HepG2 (cell line): ENCODE measurements around the gene PUS1. TPM values are rescaled to one million over a fixed set of nuclear protein-coding genes. Genes with fewer than 3 reads are reported as not detected.

Source experiments
- ATAC-seq: fragments of 200-7000 bp; cut with Tn5 transposase; 3 replicates; pipeline ENCODE4 v1.9.1; 2020; ENCODE audit warnings: mild to moderate bottlenecking, moderate library complexity
- BruUV-seq: library from RNA; stranded (reverse); fragments of 400-500 nt; replicated peaks from 2 replicates; lab custom pipeline; 2021; lab: Mats Ljungman, UMichigan
- CTCF ChIA-PET: fragments of 300-600 bp; formaldehyde crosslinking; extraction: SDS; loops from one replicate; lab custom pipeline; 2021; ENCODE audit warnings: low total read pairs, inconsistent platforms, low intra/inter-chr PET ratio; lab: Yijun Ruan, JAX
- POLR2A ChIA-PET: fragments of 350-600 bp; sonication (Branson Sonifier 250); formaldehyde crosslinking; loops from one replicate; lab custom pipeline; 2020; ENCODE audit warnings: antibody characterized with exemption, inconsistent platforms; lab: Yijun Ruan, JAX
- DNase-seq: peaks from one replicate; pipeline ENCODE4 v3.0.0-alpha.2; 2015; ENCODE audit warnings: low spot score
- FAIRE-seq: peaks from 3 replicates; lab custom pipeline; 2011; peaks lifted over from hg19 to GRCh38; lab: Jason Lieb, UNC
- H2AFZ ChIP-seq: one replicate; pipeline ENCODE4 v1.6.1; 2011; ENCODE audit warnings: low read length, inconsistent platforms
- H3K27ac ChIP-seq: fragments of 300-600 bp; 3 replicates; pipeline ENCODE4 v1.8.0; 2011; ENCODE audit warnings: mixed run types, mild to moderate bottlenecking, mixed read lengths, low read length, inconsistent platforms; ENCODE audit not compliant: insufficient read depth; ENCODE audit errors: extremely low read length
- H3K27me3 ChIP-seq, 2 experiments: fragments of 200-600 bp in 1 of 2; 2 replicates in 1 of 2; 3 replicates in 1 of 2; pipeline versions ENCODE4 v1.6.0 to v1.8.0; 2011; ENCODE audit warnings: low read length in 2 of 2, mild to moderate bottlenecking in 2 of 2, moderate library complexity in 2 of 2, inconsistent platforms in 1 of 2; ENCODE audit not compliant: insufficient read depth in 2 of 2, control insufficient read depth in 1 of 2
- H3K36me3 ChIP-seq, 2 experiments: fragments of 200-600 bp in 1 of 2; replicated peaks in 1 of 2; 2 replicates in 1 of 2; 3 replicates in 1 of 2; pipeline versions ENCODE4 v1.5.1 to v1.8.0; 2011; ENCODE audit warnings: low read length in 2 of 2, inconsistent platforms in 1 of 2; ENCODE audit not compliant: insufficient read depth in 2 of 2, control insufficient read depth in 1 of 2
- H3K4me1 ChIP-seq: 2 replicates; pipeline ENCODE4 v1.5.1; 2012; ENCODE audit warnings: low read length, inconsistent platforms; ENCODE audit not compliant: insufficient read depth
- H3K4me2 ChIP-seq: 2 replicates; pipeline ENCODE4 v1.6.0; 2011; ENCODE audit warnings: low read depth, low read length, inconsistent platforms
- H3K4me3 ChIP-seq, 3 experiments: fragments of 200-600 bp in 1 of 3; sonication (generic), shearing (Covaris generic) in 1 of 3; replicated peaks in 1 of 3; 2 replicates each; pipeline ENCODE4 v1.5.1; 2011 to 2016; ENCODE audit warnings: low read length in 3 of 3, inconsistent platforms in 2 of 3, low read depth in 2 of 3, mild to moderate bottlenecking in 2 of 3, control low read depth in 1 of 3, mixed read lengths in 1 of 3; ENCODE audit not compliant: insufficient read depth in 1 of 3
- H3K79me2 ChIP-seq: one replicate; pipeline ENCODE4 v1.6.1; 2011; ENCODE audit warnings: low read length, inconsistent platforms; ENCODE audit not compliant: insufficient read depth
- H3K9ac ChIP-seq: 2 replicates; pipeline ENCODE4 v1.6.0; 2011; ENCODE audit warnings: mild to moderate bottlenecking, low read depth, low read length, inconsistent platforms; ENCODE audit not compliant: insufficient read depth
- H3K9me3 ChIP-seq: 2 replicates; pipeline ENCODE4 v1.5.1; 2012; ENCODE audit warnings: mild to moderate bottlenecking, low read length
- H4K20me1 ChIP-seq: 2 replicates; pipeline ENCODE4 v1.6.0; 2011; ENCODE audit warnings: inconsistent platforms, mild to moderate bottlenecking, low read length, moderate library complexity; ENCODE audit not compliant: insufficient read depth
- HNRNPK ChIP-seq: fragments of 200-400 bp; formaldehyde crosslinking; IDR thresholded peaks from 2 replicates; pipeline ENCODE4 v1.6.1; 2018; ENCODE audit warnings: low read length, low read depth, moderate library complexity, mild to moderate bottlenecking; ENCODE audit not compliant: poor library complexity, severe bottlenecking
- HOXA7 ChIP-seq: sonication (generic); formaldehyde crosslinking; IDR thresholded peaks from 2 replicates; pipeline ENCODE4 v1.8.1; 2022; ENCODE audit warnings: mild to moderate bottlenecking, missing genetic modification reagents, moderate library complexity
- UBTF ChIP-seq: sonication (generic); formaldehyde crosslinking; IDR thresholded peaks from 2 replicates; pipeline ENCODE4 v1.4.0; 2020; ENCODE audit warnings: mild to moderate bottlenecking, missing genetic modification reagents
- ZBED4 ChIP-seq: sonication (generic); formaldehyde crosslinking; IDR thresholded peaks from 2 replicates; pipeline ENCODE4 v1.4.0; 2020; ENCODE audit warnings: missing genetic modification reagents, borderline replicate concordance
- ZBTB37 ChIP-seq: sonication (generic); formaldehyde crosslinking; IDR thresholded peaks from 2 replicates; pipeline ENCODE4 v1.4.0; 2020; ENCODE audit warnings: mild to moderate bottlenecking, missing genetic modification reagents
- ZNF251 ChIP-seq: sonication (generic); formaldehyde crosslinking; IDR thresholded peaks from 2 replicates; pipeline ENCODE4 v1.9.0; 2021; ENCODE audit warnings: mild to moderate bottlenecking, missing genetic modification reagents
- ZNF510 ChIP-seq: sonication (generic); formaldehyde crosslinking; IDR thresholded peaks from 2 replicates; pipeline ENCODE4 v1.4.0; 2020; ENCODE audit warnings: low read depth, mild to moderate bottlenecking, missing genetic modification reagents
- WGBS: methylation state at CpG from one replicate; pipeline ENCODE4 v1.1.6; 2017; ENCODE audit warnings: low lambda C conversion rate; 5-methylcytosine and 5-hydroxymethylcytosine counted together
- in situ Hi-C: cut with HindIII; loops from 2 replicates; pipeline ENCODE4 v1.10.0; 2017; ENCODE audit warnings: low pct_unique_long_range_greater_than_20kb; ENCODE audit not compliant: extremely low pct_ligation_motif_present
- intact Hi-C: fragments of 100-400 bp; cut with micrococcal nuclease; formaldehyde crosslinking; loops from one replicate; pipeline ENCODE4 v1.10.0; 2022; ENCODE audit not compliant: unreplicated experiment
- polyA plus RNA-seq, 8 experiments: library from polyadenylated mRNA; depleted of rRNA in 3 of 8; stranded (reverse) in 7 of 8; unstranded in 1 of 8; fragments of >200 nt; fragmentation: Illumina TruSeq in 4 of 8; extraction: Trizol in 4 of 8; gene quantifications; 2 replicates each; pipeline versions ENCODE4 v1.2.1 to v1.2.3, GENCODE V29; 2011 to 2016; ENCODE audit warnings: low read depth in 4 of 8, missing spikeins in 1 of 8, mixed read lengths in 1 of 8; ENCODE audit not compliant: insufficient read depth in 1 of 8
- total RNA-seq, 5 experiments: library from RNA; depleted of rRNA; stranded (reverse); fragments of >200 nt; fragmentation: Illumina TruSeq; extraction: Trizol; gene quantifications; 2 replicates each; pipeline ENCODE4 v1.2.3, GENCODE V29; 2016; ENCODE audit warnings: low read depth in 1 of 5

PUS1 gene
- total and polyA plus RNA-seq, 2 of the 13 experiments (the other 11 are each of a cell fraction or from before 2014, with no cell fraction given): 19.2 to 24.7 TPM

- TF ChIP-seq UBTF (CRISPR knock-in tag): no peak
Measured at GRCh38 chr12:131916306-131917138, 12.6 kb upstream of the PUS1 start (continued).

GRCh38 chr12:131917139-131917710 lies 11.9 kb upstream of the PUS1 start:
- ATAC-seq (no peak), FAIRE-seq (no peak), DNase-seq (no peak)
- Histone ChIP-seq H3K4me2 (no peak overlapping the region), H2AFZ (no peak overlapping the region), H4K20me1 (no peaks in the 10 kb centered on the region), H3K27me3 (no peaks in the 10 kb centered on the region), H3K4me3 (no peak overlapping the region), H3K27ac (no peak overlapping the region), H3K9me3 (no peaks in the 10 kb centered on the region), H3K36me3 (peaks cover 15 to 39% of the 10 kb centered on the region in 2 experiments; a peak in 4 of 5 replicates), H3K79me2 (no peaks in the 10 kb centered on the region), H3K9ac (no peak overlapping the region), H3K4me1 (peaks cover 6% of the 10 kb centered on the region; the same call in 1 of the 2 replicates)
- 82% methylated on average over 20 of the region's 31 CpGs for WGBS
- no TSS peak for BruUV-seq
- ChIA-PET CTCF (no interaction called here), POLR2A (no interaction called here)
- TF ChIP-seq HOXA7 (CRISPR knock-in tag) (no peak), ZNF251 (CRISPR knock-in tag) (no peak), HNRNPK (peak; percentile 46), ZBTB37 (CRISPR knock-in tag) (no peak), ZBED4 (no peak), ZNF510 (CRISPR knock-in tag) (no peak)
- intact Hi-C loops: no loop called here
- in situ Hi-C loops: no loop called here
